ENCODE results near the gene BCL6. TPM values are rescaled to one million over a fixed set of nuclear protein-coding genes. Genes with fewer than 3 reads are reported as not detected.
A peak's percentile ranks its signal among the peaks of the same experiment; 100 is the strongest.

BCL6 gene
- total RNA-seq, 6 donors from 2014 or later, result 80.4 to 268 (median 119) TPM

GRCh38 chr3:187738331-187739093 is 6.8 kb downstream of the BCL6 start:
- WGBS, 2 donors, result 0 to 2% methylated on average over 13 to 40 of the region's 43 CpGs

GRCh38 chr3:187738071-187738330 is 7.3 kb downstream of the BCL6 start:
- H3K9me3 ChIP-seq, result no peaks in the 10 kb centered on the region
- peak overlapping the region; percentile 97 to 99 (median 98) for H3K27ac ChIP-seq
- H3K36me3 ChIP-seq, result peaks cover 0 to 19% (median 13%) of the 10 kb centered on the region in 4 donors
- WGBS, 2 donors, result 0 to 3% methylated on average over 7 of the region's 7 CpGs
- DNase-seq (no peak), ATAC-seq (ENCODE audit: low FRiP score in 2 of 2) (no peak)
- TF ChIP-seq POLR2AphosphoS5 (IDR thresholded peaks at IDR 0.05) (peak in 1 of 2 donors; percentile 2), CTCF (IDR thresholded peaks at IDR 0.05) (no peak)
- H3K4me1 ChIP-seq, result peaks cover 36 to 72% (median 44%) of the 10 kb centered on the region in 4 donors
- no peaks in the 10 kb centered on the region for H3K27me3 ChIP-seq
- H3K4me3 ChIP-seq, result peak overlapping the region; percentile 21 to 67 (median 64)

More at GRCh38 chr3:187738331-187739093, 6.8 kb downstream of the BCL6 start:
- ATAC-seq (ENCODE audit: low FRiP score in 2 of 2), result peak; percentile 77 to 88
- Histone ChIP-seq H3K9me3 (no peaks in the 10 kb centered on the region), H3K36me3 (peaks cover 0 to 14% (median 8%) of the 10 kb centered on the region in 4 donors), H3K27ac (peak overlapping the region; percentile 97 to 99 (median 98)), H3K4me1 (peaks cover 36 to 72% (median 45%) of the 10 kb centered on the region in 4 donors), H3K4me3 (peak overlapping the region; percentile 21 to 67 (median 64)), H3K27me3 (no peaks in the 10 kb centered on the region)
- TF ChIP-seq POLR2AphosphoS5 (IDR thresholded peaks at IDR 0.05) (peak; percentile 64 to 74), EP300 (IDR thresholded peaks at IDR 0.05) (peak in 3 of 4 donors; percentile 30 to 63 (median 45)), POLR2A (IDR thresholded peaks at IDR 0.05) (peak in 3 of 4 donors; percentile 22 to 49 (median 28)), CTCF (IDR thresholded peaks at IDR 0.05) (peak; percentile 57 to 83 (median 66))
- peak; percentile 91 to 92 for DNase-seq

GRCh38 chr3:187737368-187738070 is 7.7 kb downstream of the BCL6 start:
- WGBS, 2 donors, result 4 to 9% methylated on average over 37 to 40 of the region's 41 CpGs

GRCh38 chr3:187737006-187737367 is 8.3 kb downstream of the BCL6 start:
- H3K4me3 ChIP-seq, result peak overlapping the region in 3 of 4 donors; percentile 62 to 67 (median 66)
- WGBS, 2 donors, result 56 to 59% methylated on average over 4 of the region's 4 CpGs
- H3K4me1 ChIP-seq, result peaks cover 31 to 64% (median 39%) of the 10 kb centered on the region in 4 donors
- ATAC-seq (ENCODE audit: low FRiP score in 2 of 2) (no peak), DNase-seq (no peak)
- peak overlapping the region; percentile 97 to 99 (median 98) for H3K27ac ChIP-seq
- H3K36me3 ChIP-seq, result peaks cover 9 to 29% (median 21%) of the 10 kb centered on the region in 4 donors
- H3K27me3 ChIP-seq, result no peaks in the 10 kb centered on the region
- H3K9me3 ChIP-seq, result no peaks in the 10 kb centered on the region
- TF ChIP-seq EP300 (IDR thresholded peaks at IDR 0.05) (no peak), POLR2AphosphoS5 (IDR thresholded peaks at IDR 0.05) (no peak), CTCF (IDR thresholded peaks at IDR 0.05) (no peak), POLR2A (IDR thresholded peaks at IDR 0.05) (no peak)

More at GRCh38 chr3:187737368-187738070, 7.7 kb downstream of the BCL6 start:
- peak overlapping the region; percentile 97 to 99 (median 98) for H3K27ac ChIP-seq
- peak; percentile 38 to 44 for ATAC-seq (ENCODE audit: low FRiP score in 2 of 2)
- peaks cover 36 to 69% (median 42%) of the 10 kb centered on the region in 4 donors for H3K4me1 ChIP-seq
- DNase-seq, result peak; percentile 87 to 94
- H3K36me3 ChIP-seq, result peaks cover 4 to 23% (median 16%) of the 10 kb centered on the region in 4 donors
- peak overlapping the region; percentile 21 to 67 (median 64) for H3K4me3 ChIP-seq
- TF ChIP-seq POLR2A (IDR thresholded peaks at IDR 0.05), result peak in 1 of 4 donors; percentile 57
- peak; percentile 46 to 66 (median 62) for TF ChIP-seq EP300 (IDR thresholded peaks at IDR 0.05)
- TF ChIP-seq POLR2AphosphoS5 (IDR thresholded peaks at IDR 0.05), result peak; percentile 59 to 82
- TF ChIP-seq CTCF (IDR thresholded peaks at IDR 0.05), result peak in 3 of 6 experiments; percentile 16 to 30 (median 19)
- H3K27me3 ChIP-seq, result no peaks in the 10 kb centered on the region
- no peaks in the 10 kb centered on the region for H3K9me3 ChIP-seq
